Mesothelial cell of epicardium (in vitro differentiated cells): Measurements from ENCODE around the gene EMID1. TPM values are rescaled to one million over a fixed set of nuclear protein-coding genes. Genes with fewer than 3 reads are reported as not detected.

Experiments used
- DNase-seq, 2 experiments: peaks; one replicate each; pipeline ENCODE4 v3.0.0; 2021; ENCODE audit warnings: low spot score in 2 of 2; ENCODE audit not compliant: unreplicated experiment in 2 of 2
- H3K27ac Mint-ChIP-seq: 2 replicates; pipeline ENCODE4 v1.8.0; 2021; ENCODE audit warnings: mixed read lengths
- H3K27me3 Mint-ChIP-seq: 2 replicates; pipeline ENCODE4 v1.8.0; 2021; ENCODE audit warnings: low read depth, mixed read lengths
- H3K36me3 Mint-ChIP-seq: 2 replicates; pipeline ENCODE4 v1.8.0; 2021; ENCODE audit warnings: mixed read lengths
- H3K4me1 Mint-ChIP-seq: 2 replicates; pipeline ENCODE4 v1.8.0; 2021; ENCODE audit warnings: mixed read lengths
- H3K4me3 Mint-ChIP-seq: 2 replicates; pipeline ENCODE4 v1.8.0; 2021; ENCODE audit warnings: mild to moderate bottlenecking, moderate library complexity, mixed read lengths
- H3K9me3 Mint-ChIP-seq: 2 replicates; pipeline ENCODE4 v1.8.0; 2021; ENCODE audit warnings: mixed read lengths
- CTCF ChIP-seq: fragments of 200-600 bp; sonication (generic); IDR thresholded peaks from one replicate; pipeline ENCODE4 v1.5.0; 2021; ENCODE audit warnings: antibody characterized with exemption; ENCODE audit not compliant: unreplicated experiment
- total RNA-seq: library from RNA; stranded (reverse); gene quantifications from 3 replicates; pipeline ENCODE4 v1.2.1, GENCODE V29; 2021

The EMID1 gene
- total RNA-seq, 1 donor from 2014 or later: 15.7 TPM

DNA sequence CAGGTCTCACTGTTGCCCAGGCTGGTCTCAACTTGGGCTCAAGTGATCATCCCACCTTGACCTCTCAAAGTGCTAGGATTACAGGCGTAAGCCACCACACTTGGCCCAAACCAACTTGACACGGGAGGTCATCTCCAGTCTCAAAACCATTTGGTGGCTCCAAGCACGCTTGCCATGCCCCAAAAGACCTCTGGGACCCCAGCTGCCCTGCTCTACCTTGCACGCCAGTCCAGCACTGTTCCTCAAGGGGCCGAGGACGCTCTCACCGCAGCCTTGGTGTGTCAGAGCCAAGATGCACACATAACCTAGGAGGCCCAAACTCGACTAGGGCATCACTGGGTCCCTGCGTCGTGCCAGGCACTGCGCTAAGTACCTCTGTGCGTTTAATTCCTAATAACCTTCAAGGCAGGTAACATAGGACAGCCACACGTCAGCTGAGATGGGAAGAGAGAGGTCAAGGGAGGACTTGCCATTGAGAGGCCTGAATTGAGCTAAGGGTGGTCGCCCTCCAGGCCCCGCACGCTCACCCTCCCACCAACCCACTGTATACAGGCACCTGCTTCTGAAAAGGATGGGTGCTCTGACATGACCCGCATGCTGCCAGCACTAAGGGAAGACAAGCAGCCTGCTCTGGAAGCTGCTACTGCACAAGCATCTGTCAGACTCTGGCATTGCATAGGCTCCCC lies 96.2 kb downstream of the EMID1 start:
- TF ChIP-seq CTCF: no peak
- Mint-ChIP-seq H3K4me1 (peaks cover 2% of the 10 kb centered on the region), H3K27me3 (no peaks in the 10 kb centered on the region), H3K36me3 (peaks cover 25% of the 10 kb centered on the region), H3K9me3 (no peaks in the 10 kb centered on the region), H3K27ac (no peak overlapping the region), H3K4me3 (no peak overlapping the region)
- DNase-seq: no peak

GRCh38 chr22:29302402-29302680 lies 96.6 kb downstream of the EMID1 start:
- no peak for DNase-seq
- H3K4me3 Mint-ChIP-seq: no peak overlapping the region
- no peak for TF ChIP-seq CTCF
- no peaks in the 10 kb centered on the region for H3K9me3 Mint-ChIP-seq
- no peaks in the 10 kb centered on the region for H3K27me3 Mint-ChIP-seq
- peaks cover 21% of the 10 kb centered on the region for H3K36me3 Mint-ChIP-seq
- no peak overlapping the region for H3K27ac Mint-ChIP-seq
- H3K4me1 Mint-ChIP-seq: peaks cover 2% of the 10 kb centered on the region

DNA sequence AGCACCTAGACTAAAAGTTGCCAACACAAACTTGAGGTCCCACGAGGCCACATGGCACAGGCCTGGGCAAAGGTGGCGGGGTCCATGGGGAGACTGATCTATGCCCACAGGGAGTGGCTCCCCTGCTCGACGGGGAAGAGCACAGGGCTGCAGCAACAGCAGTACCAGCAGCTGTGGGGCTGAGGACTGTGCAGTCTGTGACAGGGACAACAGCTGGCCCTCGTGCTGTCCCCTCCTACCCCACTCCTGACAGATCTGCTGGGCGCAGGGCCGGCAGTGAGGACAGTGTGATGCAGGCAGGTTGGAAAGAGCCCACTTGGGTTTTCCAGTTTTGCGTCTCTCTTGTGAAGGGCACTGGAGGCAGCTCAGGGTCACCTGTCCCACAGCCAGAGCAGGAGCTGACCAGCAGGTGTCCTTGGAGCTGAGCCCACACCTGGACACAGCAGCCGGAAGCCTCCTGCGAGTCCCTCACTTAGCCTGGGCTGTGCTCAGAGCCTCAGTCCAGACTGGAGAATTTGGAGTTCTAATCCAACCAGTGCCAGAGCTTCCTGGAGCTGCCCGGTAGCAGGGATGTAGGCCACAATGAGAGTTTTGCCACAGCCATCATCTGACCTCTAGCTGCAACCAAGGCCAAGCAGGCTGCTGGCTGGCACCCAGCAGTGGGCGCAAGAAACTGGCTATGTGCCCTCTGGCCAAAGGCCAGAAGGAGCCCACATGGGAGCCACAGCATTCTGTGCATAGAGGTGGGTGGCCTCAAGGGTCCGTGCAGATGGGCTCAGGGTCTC lies 97.2 kb downstream of the EMID1 start:
- no peak for DNase-seq
- Mint-ChIP-seq H3K27me3 (no peaks in the 10 kb centered on the region), H3K27ac (no peak overlapping the region), H3K4me3 (no peak overlapping the region), H3K9me3 (no peaks in the 10 kb centered on the region), H3K4me1 (peaks cover 6% of the 10 kb centered on the region), H3K36me3 (peaks cover 16% of the 10 kb centered on the region)
- TF ChIP-seq CTCF: no peak

DNA sequence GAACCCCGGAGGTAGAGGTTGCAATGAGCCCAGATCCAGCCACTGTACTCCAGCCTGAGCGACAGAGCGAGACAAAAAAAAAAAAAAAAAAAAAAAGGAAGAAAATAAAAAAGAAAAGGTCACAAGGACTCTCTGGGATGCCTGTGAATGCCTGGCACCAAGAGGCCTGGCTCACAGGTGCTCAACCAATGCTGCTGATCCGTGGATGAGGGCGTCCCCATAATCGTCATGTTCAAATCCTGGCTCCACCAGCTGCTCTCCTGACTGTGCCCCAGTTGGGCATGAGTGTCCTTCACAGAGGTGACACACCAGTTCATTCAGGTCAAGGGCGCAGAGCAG lies 100.1 kb downstream of the EMID1 start:
- no peaks in the 10 kb centered on the region for H3K27me3 Mint-ChIP-seq
- H3K27ac Mint-ChIP-seq: peak overlapping the region; percentile 85
- H3K9me3 Mint-ChIP-seq: no peaks in the 10 kb centered on the region
- no peak for DNase-seq
- H3K4me3 Mint-ChIP-seq: peak overlapping the region; percentile 79
- H3K4me1 Mint-ChIP-seq: peaks cover 7% of the 10 kb centered on the region
- H3K36me3 Mint-ChIP-seq: no peaks in the 10 kb centered on the region
- TF ChIP-seq CTCF: no peak

DNA sequence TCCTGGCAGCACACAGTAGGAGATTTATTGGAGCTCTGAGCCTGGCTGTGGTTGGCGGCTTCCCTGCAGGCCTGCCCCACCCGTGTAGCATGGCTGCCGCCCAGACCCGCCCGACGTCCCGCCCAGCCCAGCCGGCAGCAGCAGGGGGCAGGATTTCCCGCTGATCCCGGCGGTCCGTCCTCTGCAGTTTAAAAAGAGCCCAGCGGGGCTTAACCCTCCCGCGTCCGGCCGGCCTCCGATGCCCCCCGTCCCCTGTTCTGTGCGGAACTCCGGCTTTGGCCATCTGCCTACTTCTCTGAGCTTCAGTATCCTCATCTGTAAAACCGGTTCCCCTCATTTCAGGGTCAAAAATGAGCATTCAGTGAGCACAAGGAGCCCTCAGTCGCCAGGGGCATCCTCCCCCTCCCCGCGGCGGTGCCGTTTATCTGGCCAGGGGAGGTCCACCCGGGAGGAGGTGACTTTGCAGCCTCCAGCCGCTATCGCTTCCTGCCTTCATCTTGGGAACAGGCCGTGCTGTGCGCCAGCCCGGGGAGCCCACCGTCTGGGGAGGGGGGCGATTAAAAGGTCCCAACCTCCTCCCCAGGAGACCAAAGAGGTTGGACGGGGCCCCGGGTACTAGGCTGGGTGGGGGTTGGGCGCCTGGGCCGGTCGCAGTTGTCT lies 100.6 kb downstream of the EMID1 start, which contains the start of gene GAS2L1:
Gene GAS2L1 (plus strand): TSS at position 476 of the 660 bp plus-strand sequence. CDS start 1,456 bp downstream, outside the sequence.
- H3K27me3 Mint-ChIP-seq: no peaks in the 10 kb centered on the region
- H3K4me1 Mint-ChIP-seq: peaks cover 9% of the 10 kb centered on the region
- peak within 1 kb of the TSS; percentile 81 for H3K4me3 Mint-ChIP-seq
- TF ChIP-seq CTCF: no peak
- DNase-seq: peak in 1 of 2 experiments; percentile 80
- H3K9me3 Mint-ChIP-seq: no peaks in the 10 kb centered on the region
- H3K36me3 Mint-ChIP-seq: no peaks in the 10 kb centered on the region
- H3K27ac Mint-ChIP-seq: peak within 1 kb of the TSS; percentile 86
